Stimulated activated CD8-positive, alpha-beta memory T cell treated with anti-CD3 and anti-CD28 coated beads, Interleukin-7, amount 100 ng/mL, for 24 hours (primary cell): Measurements from ENCODE around the gene ARRDC5.
"Not testable (repeated sequence)": the region's sequence is repeated elsewhere in the genome, so short reads cannot be mapped to it uniquely, and the experiment has no call there.

Experiments used
- DNase-seq: peaks from one replicate; pipeline ENCODE4 v3.0.0-alpha.2; 2020; ENCODE audit warnings: low read depth

Gene ARRDC5

GRCh38 chr19:4909897-4910593 lies 7.3 kb upstream of the ARRDC5 start:
- DNase-seq = peak; percentile 85

DNA sequence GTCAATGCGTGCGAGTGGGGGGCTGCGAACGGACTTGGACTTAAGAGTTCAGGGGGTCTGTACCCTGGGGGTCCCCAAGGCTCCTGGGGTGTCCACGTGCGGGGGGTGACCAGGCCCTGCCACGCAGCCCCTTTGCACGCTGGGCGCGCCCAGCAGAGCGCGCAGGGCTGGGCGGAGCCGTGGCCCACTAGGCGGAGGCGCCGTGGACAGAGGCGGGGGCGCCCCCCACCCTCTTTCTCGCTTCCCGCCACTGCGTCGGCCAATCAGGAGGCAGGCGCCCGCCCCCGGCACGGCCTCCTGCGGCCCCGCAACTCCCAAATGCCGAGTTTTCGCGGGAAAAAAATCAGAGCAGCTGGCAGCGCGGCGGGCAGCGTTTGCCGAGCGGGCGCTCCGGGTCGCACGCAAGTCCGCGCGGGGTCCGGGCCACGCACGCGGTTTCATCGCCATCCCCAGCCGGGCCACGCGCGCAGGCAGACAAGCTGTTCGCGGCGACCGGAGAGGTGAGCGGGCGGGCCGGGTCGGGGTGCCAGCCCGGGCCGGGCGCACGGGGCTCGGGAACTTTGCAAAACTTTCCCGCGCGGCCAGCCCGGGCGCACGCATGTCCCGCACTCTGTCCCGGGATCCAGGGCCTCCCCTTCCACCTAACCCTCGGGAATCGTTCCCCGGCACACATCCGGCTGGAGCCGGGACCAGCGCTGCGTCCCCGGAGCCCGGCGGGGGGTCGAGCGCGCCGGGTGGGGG lies 6.6 kb upstream of the ARRDC5 start, which contains the start of gene UHRF1:
UHRF1 (plus strand) TSS at position 346 of the 741 bp plus-strand sequence. CDS start 1,385 bp downstream, outside the sequence.
- peak; percentile 45 for DNase-seq

- no peak for DNase-seq
These were observed 6.1 kb upstream of the ARRDC5 start for GRCh38 chr19:4908781-4909155.

- DNase-seq = no peak
These were observed 5.7 kb upstream of the ARRDC5 start for GRCh38 chr19:4908360-4908759.

GRCh38 chr19:4906963-4907362 lies 4.3 kb upstream of the ARRDC5 start:
- DNase-seq = no peak

DNA sequence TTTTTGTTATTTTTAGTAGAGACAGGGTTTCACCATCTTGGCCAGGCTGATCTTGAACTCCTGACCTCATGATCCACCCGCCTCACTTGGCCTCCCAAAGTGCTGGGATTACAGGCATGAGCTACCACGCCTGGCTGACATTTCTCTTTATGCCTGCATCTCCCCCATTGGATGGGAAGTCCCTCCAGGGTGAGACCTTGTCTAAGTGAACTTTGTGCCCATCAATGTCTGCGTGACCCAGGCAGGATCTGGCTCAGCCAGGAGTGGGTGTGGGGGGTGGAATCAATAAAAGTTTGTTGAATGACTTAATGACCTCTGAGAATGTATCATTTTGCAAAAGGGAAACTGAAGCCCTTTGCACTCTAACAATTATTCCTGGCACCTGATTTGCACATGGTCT lies 1.8 kb upstream of the ARRDC5 start:
- DNase-seq = no peak

GRCh38 chr19:4900879-4901278 lies 1.8 kb downstream of the ARRDC5 start:
- not testable (repeated sequence) for DNase-seq

GRCh38 chr19:4897146-4897545 lies 5.5 kb downstream of the ARRDC5 start:
- no peak for DNase-seq

GRCh38 chr19:4896372-4896771 lies 6.3 kb downstream of the ARRDC5 start:
- DNase-seq = no peak

GRCh38 chr19:4892962-4893361 lies 9.7 kb downstream of the ARRDC5 start:
- not testable (repeated sequence) for DNase-seq

DNA sequence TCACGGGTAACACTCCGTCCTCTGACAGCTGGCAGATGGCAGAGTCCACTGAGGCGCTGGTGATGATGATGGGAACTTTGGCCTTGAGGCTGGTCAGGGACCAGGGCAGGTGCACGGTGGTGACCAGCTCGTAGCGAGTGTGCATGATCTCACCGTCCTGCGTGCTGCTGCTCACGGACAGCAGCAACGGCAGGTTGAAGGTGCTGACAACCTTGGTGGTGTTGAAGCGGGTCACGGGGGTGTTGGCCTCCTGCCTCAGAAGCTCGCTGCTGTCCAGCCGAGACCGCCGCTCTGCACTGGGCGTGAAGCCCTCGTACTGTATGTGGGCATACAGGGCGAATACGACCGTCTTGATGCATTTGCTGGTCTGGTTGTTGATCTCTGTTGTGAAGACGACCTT lies 11.6 kb downstream of the ARRDC5 start:
- no peak for DNase-seq

GRCh38 chr19:4889034-4889815 lies 13.5 kb downstream of the ARRDC5 start:
- no peak for DNase-seq

DNA sequence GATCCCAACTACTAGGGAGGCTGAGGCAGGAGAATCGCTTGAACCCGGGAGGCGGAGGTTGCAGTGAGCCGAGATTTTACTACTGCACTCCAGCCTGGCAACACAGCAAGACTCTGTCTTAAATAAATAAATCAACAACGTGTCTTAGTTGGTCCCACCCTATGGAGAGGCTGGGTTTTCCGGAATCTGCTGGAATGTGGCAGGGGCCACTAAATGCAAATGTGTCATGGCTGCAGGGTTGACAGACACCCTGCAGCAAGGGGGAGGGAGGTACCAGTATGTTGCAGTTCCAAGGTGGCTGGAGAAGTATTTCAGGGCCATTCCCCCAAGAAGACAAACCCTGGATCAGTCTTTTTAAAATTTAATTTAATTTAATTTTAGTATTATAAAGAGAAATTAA lies 14.9 kb downstream of the ARRDC5 start:
- not testable (repeated sequence) for DNase-seq

DNA sequence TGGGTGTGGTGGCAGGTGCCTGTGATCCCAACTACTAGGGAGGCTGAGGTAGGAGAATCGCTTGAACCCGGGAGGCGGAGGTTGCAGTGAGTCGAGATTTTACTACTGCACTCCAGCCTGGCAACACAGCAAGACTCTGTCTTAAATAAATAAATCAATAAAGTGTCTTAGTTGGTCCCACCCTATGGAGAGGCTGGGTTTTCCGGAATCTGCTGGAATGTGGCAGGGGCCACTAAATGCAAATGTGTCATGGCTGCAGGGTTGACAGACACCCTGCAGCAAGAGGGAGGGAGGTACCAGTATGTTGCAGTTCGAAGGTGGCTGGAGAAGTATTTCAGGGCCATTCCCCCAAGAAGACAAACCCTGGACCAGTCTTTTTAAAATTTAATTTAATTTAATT lies 17.7 kb downstream of the ARRDC5 start:
- not testable (repeated sequence) for DNase-seq

GRCh38 chr19:4882874-4883273 lies 19.8 kb downstream of the ARRDC5 start:
- not testable (repeated sequence) for DNase-seq

GRCh38 chr19:4879041-4879440 lies 23.7 kb downstream of the ARRDC5 start:
- no peak for DNase-seq

- DNase-seq = no peak
These were observed 24.2 kb downstream of the ARRDC5 start for GRCh38 chr19:4878491-4878968.

DNA sequence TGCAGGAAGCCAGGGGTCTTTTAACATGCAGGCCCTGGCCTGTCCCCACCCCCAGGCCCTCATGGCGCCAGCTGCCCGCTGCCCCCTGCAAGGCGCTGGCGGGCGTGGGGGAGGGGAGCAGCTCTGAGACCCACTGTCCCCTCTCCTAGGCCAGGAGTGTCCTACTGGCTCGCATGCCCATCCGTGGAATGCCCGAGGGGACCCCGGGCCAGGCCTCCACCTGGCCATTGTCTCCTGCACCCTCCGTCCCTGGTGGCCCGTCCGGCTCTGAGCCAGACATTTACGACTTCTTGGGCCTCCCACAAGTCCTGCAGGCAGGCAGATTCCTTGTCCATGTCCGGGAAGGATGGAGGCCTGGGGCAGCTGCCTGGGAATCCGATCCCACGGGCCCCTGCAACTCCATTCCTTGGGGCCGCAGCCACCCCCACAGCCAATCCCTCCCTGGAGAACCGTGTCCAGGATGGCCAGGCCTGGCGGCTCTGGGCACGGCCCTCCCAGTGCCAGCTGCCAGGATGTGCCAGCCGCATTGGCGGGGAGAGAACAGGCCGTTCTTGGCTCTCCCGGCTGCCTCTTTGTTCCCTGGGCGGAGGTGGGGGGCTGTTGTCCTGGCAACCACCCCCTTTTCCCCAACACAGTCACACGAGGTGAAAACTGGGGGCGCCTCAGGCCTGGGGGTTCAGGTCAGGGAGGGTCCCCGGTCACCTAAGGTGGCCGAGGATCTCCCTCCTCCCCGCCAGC lies 24.8 kb downstream of the ARRDC5 start:
- no peak for DNase-seq

- DNase-seq = no peak
These were observed 28.8 kb downstream of the ARRDC5 start for GRCh38 chr19:4873930-4874329.

- no peak for DNase-seq
These were observed 31.0 kb downstream of the ARRDC5 start for GRCh38 chr19:4871711-4872110.

DNA sequence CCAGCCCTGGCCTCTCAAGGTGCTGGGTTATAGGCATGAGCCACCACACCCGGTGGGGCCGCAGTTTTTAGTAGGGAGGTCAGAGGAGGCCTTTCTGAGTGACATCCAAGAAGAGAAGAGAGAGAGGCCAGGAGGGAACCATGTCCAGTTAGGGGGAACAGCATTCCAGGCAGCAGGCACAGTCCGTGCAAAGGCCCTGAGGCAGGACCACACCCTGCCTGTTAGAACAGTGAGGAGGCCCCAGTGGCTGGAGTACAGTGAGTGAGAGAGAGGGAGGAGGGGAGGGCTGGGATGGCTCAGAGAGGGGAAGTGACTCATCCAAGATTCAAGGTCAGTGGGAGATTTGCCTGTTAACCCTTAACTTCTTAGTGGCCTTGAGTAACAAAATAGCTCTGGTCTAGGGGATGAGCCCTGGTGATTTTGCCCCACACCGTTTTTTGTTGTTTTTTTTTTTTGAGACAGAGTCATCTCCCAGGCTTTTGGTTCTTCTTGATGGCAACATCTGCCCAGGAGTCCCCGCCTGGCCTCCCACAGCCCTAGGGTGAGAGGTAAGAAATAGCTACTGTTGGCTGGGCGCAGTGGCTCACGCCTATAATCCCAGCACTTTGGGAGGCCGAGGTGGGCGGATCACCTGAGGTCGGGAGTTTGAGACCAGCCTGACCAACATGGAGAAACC lies 32.5 kb downstream of the ARRDC5 start:
- no peak for DNase-seq
